SK-N-SH (cell line): ENCODE measurements around the gene DLD. TPM values are rescaled to one million over a fixed set of nuclear protein-coding genes. Genes with fewer than 3 reads are reported as not detected.

ENCODE experiments used
- CTCF ChIA-PET: fragments of 300-600, 350-600 bp; formaldehyde crosslinking; extraction: SDS; loops from one replicate; lab custom pipeline; 2021; lab: Yijun Ruan, JAX
- POLR2A ChIA-PET: fragments of 350-600 bp; sonication (Branson Sonifier 250); formaldehyde crosslinking; extraction: SDS; loops from one replicate; lab custom pipeline; 2020; ENCODE audit warnings: antibody characterized with exemption, inconsistent platforms; lab: Yijun Ruan, JAX
- DNase-seq: peaks from one replicate; pipeline ENCODE4 v3.0.0; 2012
- H2AFZ ChIP-seq: fragments of 200-600 bp; sonication (generic); 2 replicates; pipeline ENCODE4 v1.8.1; 2016; ENCODE audit warnings: antibody characterized with exemption, mild to moderate bottlenecking, low read depth
- H3F3A ChIP-seq: fragments of 200-600 bp; sonication (generic); replicated peaks from 2 replicates; pipeline ENCODE3; 2016; ENCODE audit warnings: antibody characterized with exemption, mild to moderate bottlenecking; ENCODE audit not compliant: insufficient read depth
- H3K27ac ChIP-seq, 2 experiments: fragments of 200-500 bp in 1 of 2; fragments of 200-600 bp in 1 of 2; sonication (Bioruptor generic) in 1 of 2; sonication (generic), shearing (Covaris generic) in 1 of 2; 2 replicates each; pipeline versions ENCODE4 v1.5.1 to v1.6.1; 2014 to 2016; ENCODE audit warnings: low read depth in 2 of 2, inconsistent platforms in 1 of 2, low read length in 1 of 2, mild to moderate bottlenecking in 1 of 2, mixed read lengths in 1 of 2
- H3K27me3 ChIP-seq: fragments of 200-600 bp; sonication (generic), shearing (Covaris generic); 2 replicates; pipeline ENCODE4 v1.6.1; 2016; ENCODE audit warnings: mixed run types; ENCODE audit not compliant: insufficient read depth
- H3K36me3 ChIP-seq, 2 experiments: fragments of 200-500 bp in 1 of 2; fragments of 200-600 bp in 1 of 2; sonication (Bioruptor generic) in 1 of 2; sonication (generic) in 1 of 2; replicated peaks in 1 of 2; 2 replicates each; pipeline versions ENCODE3 to v1.5.1; 2014 to 2016; ENCODE audit warnings: low read length in 1 of 2, mild to moderate bottlenecking in 1 of 2; ENCODE audit not compliant: insufficient read depth in 2 of 2, control insufficient read depth in 1 of 2
- H3K4me1 ChIP-seq, 2 experiments: fragments of 200-500 bp in 1 of 2; fragments of 200-600 bp in 1 of 2; sonication (Bioruptor generic) in 1 of 2; sonication (generic), shearing (Covaris generic) in 1 of 2; 2 replicates each; pipeline versions ENCODE4 v1.5.1 to v1.6.1; 2014 to 2016; ENCODE audit warnings: low read depth in 1 of 2, low read length in 1 of 2, mixed run types in 1 of 2; ENCODE audit not compliant: insufficient read depth in 2 of 2, control insufficient read depth in 1 of 2
- H3K4me2 ChIP-seq: fragments of 200-600 bp; sonication (generic), shearing (Covaris generic); 2 replicates; pipeline ENCODE4 v1.6.1; 2017; ENCODE audit warnings: mixed run types
- H3K4me3 ChIP-seq, 2 experiments: fragments of 200-500 bp in 1 of 2; fragments of 200-600 bp in 1 of 2; sonication (Bioruptor generic) in 1 of 2; sonication (generic), shearing (Covaris generic) in 1 of 2; 2 replicates each; pipeline versions ENCODE4 v1.5.1 to v1.8.1; 2014 to 2016; ENCODE audit warnings: low read depth in 2 of 2, inconsistent platforms in 1 of 2, low read length in 1 of 2, mild to moderate bottlenecking in 1 of 2, mixed read lengths in 1 of 2, moderate library complexity in 1 of 2
- H3K79me2 ChIP-seq: fragments of 200-600 bp; sonication (generic); 2 replicates; pipeline ENCODE4 v1.8.1; 2017; ENCODE audit warnings: mild to moderate bottlenecking; ENCODE audit not compliant: insufficient read depth
- H3K9ac ChIP-seq: fragments of 200-600 bp; sonication (generic); 2 replicates; pipeline ENCODE4 v1.6.1; 2017; ENCODE audit warnings: mixed run types
- H3K9me2 ChIP-seq: fragments of 200-600 bp; sonication (generic); 2 replicates; pipeline ENCODE4 v1.6.1; 2017; ENCODE audit warnings: mixed run types
- H3K9me3 ChIP-seq: fragments of 200-600 bp; sonication (generic); 2 replicates; pipeline ENCODE4 v1.6.1; 2017; ENCODE audit warnings: mixed run types, mild to moderate bottlenecking, moderate library complexity
- H4K20me1 ChIP-seq: fragments of 200-600 bp; sonication (generic); 2 replicates; pipeline ENCODE4 v1.6.1; 2017; ENCODE audit warnings: mild to moderate bottlenecking, mixed run types; ENCODE audit not compliant: insufficient read depth
- CHD2 ChIP-seq: fragments of 150-350 bp; IDR thresholded peaks from 2 replicates; pipeline ENCODE4 v1.6.1; 2018; ENCODE audit warnings: low read length; ENCODE audit not compliant: partially characterized antibody
- ELF1 ChIP-seq: IDR thresholded peaks from 2 replicates; pipeline ENCODE4 v1.4.0; 2012
- EP300 ChIP-seq, 2 experiments: IDR thresholded peaks; 2 replicates each; pipeline versions ENCODE4 v1.4.0 to v1.6.1; 2012; ENCODE audit warnings: borderline replicate concordance in 1 of 2, low read depth in 1 of 2, low read length in 1 of 2
- FOSL2 ChIP-seq: IDR thresholded peaks from 2 replicates; pipeline ENCODE4 v1.4.0; 2012; ENCODE audit warnings: low read depth, mild to moderate bottlenecking, moderate library complexity, borderline replicate concordance
- FOXJ3 ChIP-seq: sonication (generic); formaldehyde crosslinking; IDR thresholded peaks from 2 replicates; pipeline ENCODE4 v1.5.1; 2020; ENCODE audit warnings: mild to moderate bottlenecking, missing genetic modification reagents
- FOXM1 ChIP-seq: IDR thresholded peaks from 2 replicates; pipeline ENCODE4 v1.4.0; 2012; ENCODE audit warnings: low read depth, mild to moderate bottlenecking
- GABPA ChIP-seq: IDR thresholded peaks from 2 replicates; pipeline ENCODE4 v1.4.0; 2012; ENCODE audit warnings: low read depth, mild to moderate bottlenecking
- MEF2A ChIP-seq: IDR thresholded peaks from 2 replicates; pipeline ENCODE4 v1.4.0; 2012; ENCODE audit warnings: low read depth, borderline replicate concordance
- MXI1 ChIP-seq: IDR thresholded peaks from 2 replicates; pipeline ENCODE4 v1.6.1; 2012; ENCODE audit warnings: mild to moderate bottlenecking, low read depth, low read length, improper control_type of control experiment
- NFIC ChIP-seq: IDR thresholded peaks from 2 replicates; pipeline ENCODE4 v1.4.0; 2012; ENCODE audit warnings: borderline replicate concordance
- PBX3 ChIP-seq: IDR thresholded peaks from 2 replicates; pipeline ENCODE4; 2012
- RAD21 ChIP-seq: IDR thresholded peaks from 2 replicates; pipeline ENCODE4 v1.6.1; 2012; ENCODE audit warnings: mild to moderate bottlenecking, low read length
- RCOR1 ChIP-seq: fragments of 150-350 bp; IDR thresholded peaks from 2 replicates; pipeline ENCODE4 v1.6.1; 2017; ENCODE audit warnings: antibody characterized with exemption, low read length
- REST ChIP-seq: IDR thresholded peaks from 2 replicates; pipeline ENCODE4 v1.6.1; 2012; ENCODE audit warnings: mild to moderate bottlenecking, low read depth, low read length, moderate library complexity
- SIN3A ChIP-seq: IDR thresholded peaks from 2 replicates; pipeline ENCODE4 v1.6.1; 2012; ENCODE audit warnings: low read depth, mild to moderate bottlenecking, low read length, moderate library complexity, borderline replicate concordance
- TCF12 ChIP-seq: IDR thresholded peaks from 2 replicates; pipeline ENCODE4 v1.4.0; 2012
- YY1 ChIP-seq: IDR thresholded peaks from 2 replicates; pipeline ENCODE4 v1.4.0; 2012; ENCODE audit warnings: low read depth, mild to moderate bottlenecking
- WGBS: methylation state at CpG from one replicate; pipeline ENCODE4 v1.1.6; 2017; ENCODE audit warnings: low lambda C conversion rate; 5-methylcytosine and 5-hydroxymethylcytosine counted together
- polyA plus RNA-seq, 3 experiments: library from polyadenylated mRNA; depleted of rRNA; stranded (reverse); fragments of >200 nt; gene quantifications; 2 replicates each; pipeline ENCODE4 v1.2.3, GENCODE V29; 2012
- TF ChIP-seq, protein P1 (sequence below): fragments of 200-600 bp; sonication (generic); IDR thresholded peaks from 2 replicates; pipeline ENCODE4 v1.6.1; 2017; ENCODE audit warnings: antibody characterized with exemption, mild to moderate bottlenecking, moderate library complexity
- TF ChIP-seq, protein P2 (sequence below): fragments of 150-350 bp; IDR thresholded peaks from 2 replicates; pipeline ENCODE4 v1.6.1; 2016; ENCODE audit warnings: mild to moderate bottlenecking, low read depth, low read length
- TF ChIP-seq, protein P3 (sequence below): IDR thresholded peaks from 2 replicates; pipeline ENCODE4 v1.4.0; 2012; ENCODE audit warnings: low read depth, borderline replicate concordance
- TF ChIP-seq, protein P4 (sequence below): fragments of 150-350 bp; IDR thresholded peaks from 2 replicates; pipeline ENCODE4 v1.6.1; 2017; ENCODE audit warnings: antibody characterized with exemption, low read length, low read depth, borderline replicate concordance

Gene DLD
- polyA plus RNA-seq, 1 of the 3 experiments (the other 2 are of a cell fraction) = 140 TPM

DNA sequence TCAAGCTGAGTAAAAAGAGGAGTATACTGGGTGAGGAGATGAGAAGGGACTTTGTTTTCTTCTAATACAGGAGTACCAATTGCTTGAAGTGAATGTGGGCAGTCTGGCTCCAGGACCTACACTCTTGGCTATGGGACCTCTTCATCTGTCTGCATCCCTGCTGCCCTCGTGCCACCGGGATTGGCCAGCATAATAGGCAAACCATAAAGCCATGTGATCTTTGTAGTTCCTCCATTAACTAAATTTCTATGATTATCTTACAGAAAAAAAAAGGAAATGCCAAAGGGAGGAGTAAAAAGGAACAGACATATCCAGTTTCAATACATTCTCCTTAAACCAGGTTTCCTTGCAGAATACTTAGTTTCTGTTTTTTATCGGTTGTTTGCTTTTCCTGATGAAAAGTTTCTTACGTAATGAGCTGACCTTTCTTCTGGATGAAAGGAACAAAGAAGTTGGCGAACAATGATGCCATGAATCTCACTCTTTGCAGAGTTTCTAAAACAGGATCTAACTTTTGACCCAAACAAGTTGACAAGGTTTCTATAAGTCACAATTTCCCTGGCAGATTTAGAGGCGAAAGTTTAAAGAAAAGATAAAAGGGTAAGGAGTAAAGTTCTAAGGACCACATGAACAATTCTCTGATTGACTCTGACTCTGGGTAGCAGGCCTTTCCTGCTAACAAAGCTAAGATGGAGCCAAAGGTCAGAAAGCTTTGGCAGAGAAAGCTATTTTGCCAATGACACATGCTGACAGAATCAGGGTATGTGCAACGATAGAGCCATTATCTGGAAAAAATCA, 57.9 kb downstream of the DLD start:
- Histone ChIP-seq H4K20me1 (peaks cover 4% of the 10 kb centered on the region; the same call in 1 of the 2 replicates), H3K4me1 (peaks cover 40 to 65% of the 10 kb centered on the region in 2 experiments), H2AFZ (no peak overlapping the region), H3K4me2 (peak overlapping the region; percentile 31), H3K9ac (peak overlapping the region; percentile 34; the same call in 1 of the 2 replicates), H3F3A (peaks cover 77% of the 10 kb centered on the region), H3K27ac (peak overlapping the region; percentile 89 to 93), H3K9me2 (no peaks in the 10 kb centered on the region), H3K79me2 (peaks cover 26% of the 10 kb centered on the region; the same call in 1 of the 2 replicates), H3K4me3 (no peak overlapping the region), H3K27me3 (no peaks in the 10 kb centered on the region), H3K9me3 (no peaks in the 10 kb centered on the region), H3K36me3 (peaks cover 81 to 87% of the 10 kb centered on the region in 2 experiments)
- ChIA-PET CTCF (interaction anchor here (1.1 to 1.5 kb wide), 2 partner anchors 40 to 67 kb away, joined by 3 to 4 read pairs; no protein-coding TSS in a partner anchor), POLR2A (no interaction called here)
- 42% methylated on average over 7 of the region's 7 CpGs for WGBS
- no peak for DNase-seq
- TF ChIP-seq PBX3 (peak; percentile 95), TCF12 (peak; percentile 96), MEF2A (peak; percentile 67; the same call in 1 of the 2 replicates), FOSL2 (peak; percentile 91), EP300 (IDR thresholded peaks at IDR 0.05; ENCODE audit: borderline replicate concordance in 1 of 2, low read depth in 1 of 2, low read length in 1 of 2) (peak; percentile 57 to 97), RAD21 (no peak), FOXJ3 (no peak), GABPA (no peak; the same call in 1 of the 2 replicates), SIN3A (peak; percentile 77; the same call in 1 of the 2 replicates), RCOR1 (no peak), ELF1 (peak; percentile 31; the same call in 1 of the 2 replicates), MXI1 (no peak), NFIC (peak; percentile 99), FOXM1 (peak; percentile 95), CHD2 (no peak), YY1 (peak; percentile 74), REST (peak; percentile 55)
- TF ChIP-seq, protein P1, sequence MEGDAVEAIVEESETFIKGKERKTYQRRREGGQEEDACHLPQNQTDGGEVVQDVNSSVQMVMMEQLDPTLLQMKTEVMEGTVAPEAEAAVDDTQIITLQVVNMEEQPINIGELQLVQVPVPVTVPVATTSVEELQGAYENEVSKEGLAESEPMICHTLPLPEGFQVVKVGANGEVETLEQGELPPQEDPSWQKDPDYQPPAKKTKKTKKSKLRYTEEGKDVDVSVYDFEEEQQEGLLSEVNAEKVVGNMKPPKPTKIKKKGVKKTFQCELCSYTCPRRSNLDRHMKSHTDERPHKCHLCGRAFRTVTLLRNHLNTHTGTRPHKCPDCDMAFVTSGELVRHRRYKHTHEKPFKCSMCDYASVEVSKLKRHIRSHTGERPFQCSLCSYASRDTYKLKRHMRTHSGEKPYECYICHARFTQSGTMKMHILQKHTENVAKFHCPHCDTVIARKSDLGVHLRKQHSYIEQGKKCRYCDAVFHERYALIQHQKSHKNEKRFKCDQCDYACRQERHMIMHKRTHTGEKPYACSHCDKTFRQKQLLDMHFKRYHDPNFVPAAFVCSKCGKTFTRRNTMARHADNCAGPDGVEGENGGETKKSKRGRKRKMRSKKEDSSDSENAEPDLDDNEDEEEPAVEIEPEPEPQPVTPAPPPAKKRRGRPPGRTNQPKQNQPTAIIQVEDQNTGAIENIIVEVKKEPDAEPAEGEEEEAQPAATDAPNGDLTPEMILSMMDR = no peak
- TF ChIP-seq, protein P2, sequence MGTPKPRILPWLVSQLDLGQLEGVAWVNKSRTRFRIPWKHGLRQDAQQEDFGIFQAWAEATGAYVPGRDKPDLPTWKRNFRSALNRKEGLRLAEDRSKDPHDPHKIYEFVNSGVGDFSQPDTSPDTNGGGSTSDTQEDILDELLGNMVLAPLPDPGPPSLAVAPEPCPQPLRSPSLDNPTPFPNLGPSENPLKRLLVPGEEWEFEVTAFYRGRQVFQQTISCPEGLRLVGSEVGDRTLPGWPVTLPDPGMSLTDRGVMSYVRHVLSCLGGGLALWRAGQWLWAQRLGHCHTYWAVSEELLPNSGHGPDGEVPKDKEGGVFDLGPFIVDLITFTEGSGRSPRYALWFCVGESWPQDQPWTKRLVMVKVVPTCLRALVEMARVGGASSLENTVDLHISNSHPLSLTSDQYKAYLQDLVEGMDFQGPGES = no peak
- TF ChIP-seq, protein P3, sequence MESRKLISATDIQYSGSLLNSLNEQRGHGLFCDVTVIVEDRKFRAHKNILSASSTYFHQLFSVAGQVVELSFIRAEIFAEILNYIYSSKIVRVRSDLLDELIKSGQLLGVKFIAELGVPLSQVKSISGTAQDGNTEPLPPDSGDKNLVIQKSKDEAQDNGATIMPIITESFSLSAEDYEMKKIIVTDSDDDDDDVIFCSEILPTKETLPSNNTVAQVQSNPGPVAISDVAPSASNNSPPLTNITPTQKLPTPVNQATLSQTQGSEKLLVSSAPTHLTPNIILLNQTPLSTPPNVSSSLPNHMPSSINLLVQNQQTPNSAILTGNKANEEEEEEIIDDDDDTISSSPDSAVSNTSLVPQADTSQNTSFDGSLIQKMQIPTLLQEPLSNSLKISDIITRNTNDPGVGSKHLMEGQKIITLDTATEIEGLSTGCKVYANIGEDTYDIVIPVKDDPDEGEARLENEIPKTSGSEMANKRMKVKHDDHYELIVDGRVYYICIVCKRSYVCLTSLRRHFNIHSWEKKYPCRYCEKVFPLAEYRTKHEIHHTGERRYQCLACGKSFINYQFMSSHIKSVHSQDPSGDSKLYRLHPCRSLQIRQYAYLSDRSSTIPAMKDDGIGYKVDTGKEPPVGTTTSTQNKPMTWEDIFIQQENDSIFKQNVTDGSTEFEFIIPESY = peak; percentile 78
- TF ChIP-seq, protein P4, sequence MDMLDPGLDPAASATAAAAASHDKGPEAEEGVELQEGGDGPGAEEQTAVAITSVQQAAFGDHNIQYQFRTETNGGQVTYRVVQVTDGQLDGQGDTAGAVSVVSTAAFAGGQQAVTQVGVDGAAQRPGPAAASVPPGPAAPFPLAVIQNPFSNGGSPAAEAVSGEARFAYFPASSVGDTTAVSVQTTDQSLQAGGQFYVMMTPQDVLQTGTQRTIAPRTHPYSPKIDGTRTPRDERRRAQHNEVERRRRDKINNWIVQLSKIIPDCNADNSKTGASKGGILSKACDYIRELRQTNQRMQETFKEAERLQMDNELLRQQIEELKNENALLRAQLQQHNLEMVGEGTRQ = no peak
